Smooth muscle cell (in vitro differentiated cells): Measurements from ENCODE around the gene LRTM2. TPM values are rescaled to one million over a fixed set of nuclear protein-coding genes. Genes with fewer than 3 reads are reported as not detected.

Source experiments
- DNase-seq: peaks from one replicate; lab custom pipeline; 2025; ENCODE audit not compliant: unreplicated experiment; lab: John Stamatoyannopoulos, UW
- H2AFZ ChIP-seq: fragments of 200-600 bp; sonication (generic); 2 replicates; pipeline ENCODE4 v1.6.0; 2016; ENCODE audit warnings: antibody characterized with exemption, low read depth, mild to moderate bottlenecking
- H3F3A ChIP-seq: fragments of 200-600 bp; sonication (generic); 2 replicates; pipeline ENCODE4 v1.6.0; 2017; ENCODE audit warnings: antibody characterized with exemption, low read depth
- H3K27ac ChIP-seq: fragments of 200-600 bp; sonication (generic); 2 replicates; pipeline ENCODE4 v1.5.1; 2016; ENCODE audit warnings: low read depth, mild to moderate bottlenecking
- H3K27me3 ChIP-seq: fragments of 200-600 bp; sonication (generic); 2 replicates; pipeline ENCODE4 v1.6.1; 2016; ENCODE audit warnings: low read depth, mild to moderate bottlenecking
- H3K36me3 ChIP-seq: fragments of 200-600 bp; sonication (generic); 2 replicates; pipeline ENCODE4 v1.5.1; 2016; ENCODE audit warnings: low read depth
- H3K4me1 ChIP-seq: fragments of 200-600 bp; sonication (generic); 2 replicates; pipeline ENCODE4 v1.5.1; 2016; ENCODE audit warnings: low read depth
- H3K4me2 ChIP-seq: fragments of 200-600 bp; sonication (generic); 2 replicates; pipeline ENCODE4 v1.6.0; 2016; ENCODE audit warnings: mild to moderate bottlenecking
- H3K4me3 ChIP-seq: fragments of 200-600 bp; sonication (generic); 2 replicates; pipeline ENCODE4 v1.5.1; 2016; ENCODE audit warnings: mild to moderate bottlenecking
- H3K79me2 ChIP-seq: fragments of 200-600 bp; sonication (generic); 2 replicates; pipeline ENCODE4 v1.6.0; 2016; ENCODE audit warnings: low read depth, mild to moderate bottlenecking
- H3K9ac ChIP-seq: fragments of 200-600 bp; sonication (generic); 2 replicates; pipeline ENCODE4 v1.6.0; 2016; ENCODE audit warnings: low read depth
- H3K9me3 ChIP-seq: fragments of 200-600 bp; sonication (generic); replicated peaks from 2 replicates; pipeline ENCODE4 v1.5.1; 2016; ENCODE audit warnings: low read depth
- H4K20me1 ChIP-seq: fragments of 200-600 bp; sonication (generic); 2 replicates; pipeline ENCODE4 v1.6.0; 2016; ENCODE audit warnings: low read depth
- CTCF ChIP-seq: fragments of 200-600 bp; sonication (generic); IDR thresholded peaks from 2 replicates; pipeline ENCODE4 v1.5.1; 2017; ENCODE audit warnings: borderline replicate concordance, mild to moderate bottlenecking, antibody characterized with exemption; ENCODE audit not compliant: insufficient read depth, poor library complexity, severe bottlenecking
- WGBS: methylation state at CpG from one replicate; pipeline ENCODE4 v1.1.7; 2016; ENCODE audit warnings: low lambda C conversion rate; 5-methylcytosine and 5-hydroxymethylcytosine counted together
- polyA plus RNA-seq: library from polyadenylated mRNA; unstranded; fragments of >200 nt; fragmentation: Nextera tagmentation; extraction: Ambion mirVana; gene quantifications from 2 replicates; pipeline ENCODE4 v1.2.1, GENCODE V29; 2016
- total RNA-seq: library from RNA; depleted of rRNA; stranded (reverse); fragments of >200 nt; gene quantifications from 2 replicates; pipeline ENCODE4 v1.2.3, GENCODE V29; 2014

The LRTM2 gene
- total and polyA plus RNA-seq, 2 experiments from 2014 or later, result not detected

GRCh38 chr12:1805441-1806081 is 14.8 kb upstream of the LRTM2 start:
- H3K4me3 ChIP-seq, result no peak overlapping the region
- no peaks in the 10 kb centered on the region for H4K20me1 ChIP-seq
- peaks cover 4% of the 10 kb centered on the region for H3K4me1 ChIP-seq
- no peaks in the 10 kb centered on the region for H3K79me2 ChIP-seq
- DNase-seq, result no peak
- H3F3A ChIP-seq, result no peaks in the 10 kb centered on the region
- H3K9me3 ChIP-seq, result no peaks in the 10 kb centered on the region
- no peaks in the 10 kb centered on the region for H3K36me3 ChIP-seq
- no peaks in the 10 kb centered on the region for H3K27me3 ChIP-seq
- H3K4me2 ChIP-seq, result no peak overlapping the region
- WGBS, result 96% methylated on average over 14 of the region's 16 CpGs
- H3K9ac ChIP-seq, result no peak overlapping the region
- no peak overlapping the region for H3K27ac ChIP-seq
- H2AFZ ChIP-seq, result no peak overlapping the region
- TF ChIP-seq CTCF, result no peak

- DNase-seq, result no peak
- no peak overlapping the region for H3K27ac ChIP-seq
- no peak overlapping the region for H3K4me3 ChIP-seq
- H3K27me3 ChIP-seq, result no peaks in the 10 kb centered on the region
- no peaks in the 10 kb centered on the region for H3K9me3 ChIP-seq
- no peak for TF ChIP-seq CTCF
- H2AFZ ChIP-seq, result peak overlapping the region; percentile 24
- H3K4me2 ChIP-seq, result no peak overlapping the region
- no peaks in the 10 kb centered on the region for H3F3A ChIP-seq
- H4K20me1 ChIP-seq, result no peaks in the 10 kb centered on the region
- no peaks in the 10 kb centered on the region for H3K36me3 ChIP-seq
- WGBS, result 68% methylated on average over 7 of the region's 7 CpGs
- peaks cover 4% of the 10 kb centered on the region for H3K4me1 ChIP-seq
- no peak overlapping the region for H3K9ac ChIP-seq
- H3K79me2 ChIP-seq, result no peaks in the 10 kb centered on the region
Observed at GRCh38 chr12:1806301-1807086, 13.9 kb upstream of the LRTM2 start.

- H4K20me1 ChIP-seq, result no peaks in the 10 kb centered on the region
- no peaks in the 10 kb centered on the region for H3K27me3 ChIP-seq
- no peaks in the 10 kb centered on the region for H3F3A ChIP-seq
- no peak overlapping the region for H3K9ac ChIP-seq
- no peak overlapping the region for H3K4me3 ChIP-seq
- H2AFZ ChIP-seq, result no peak overlapping the region
- H3K9me3 ChIP-seq, result no peaks in the 10 kb centered on the region
- H3K4me1 ChIP-seq, result peaks cover 4% of the 10 kb centered on the region
- no peak overlapping the region for H3K27ac ChIP-seq
- 93% methylated on average over 15 of the region's 15 CpGs for WGBS
- H3K79me2 ChIP-seq, result no peaks in the 10 kb centered on the region
- no peak overlapping the region for H3K4me2 ChIP-seq
- no peak for DNase-seq
- no peaks in the 10 kb centered on the region for H3K36me3 ChIP-seq
- no peak for TF ChIP-seq CTCF
Observed at GRCh38 chr12:1807087-1807860, 13.1 kb upstream of the LRTM2 start.
